ENCODE measurements around the gene SIL1. TPM values are rescaled to one million over a fixed set of nuclear protein-coding genes. Genes with fewer than 3 reads are reported as not detected.
A peak's percentile ranks its signal among the peaks of the same experiment; 100 is the strongest.

Gene SIL1
- total and polyA plus RNA-seq, 2 experiments from 2014 or later: 78.8 to 89.8 TPM

DNA sequence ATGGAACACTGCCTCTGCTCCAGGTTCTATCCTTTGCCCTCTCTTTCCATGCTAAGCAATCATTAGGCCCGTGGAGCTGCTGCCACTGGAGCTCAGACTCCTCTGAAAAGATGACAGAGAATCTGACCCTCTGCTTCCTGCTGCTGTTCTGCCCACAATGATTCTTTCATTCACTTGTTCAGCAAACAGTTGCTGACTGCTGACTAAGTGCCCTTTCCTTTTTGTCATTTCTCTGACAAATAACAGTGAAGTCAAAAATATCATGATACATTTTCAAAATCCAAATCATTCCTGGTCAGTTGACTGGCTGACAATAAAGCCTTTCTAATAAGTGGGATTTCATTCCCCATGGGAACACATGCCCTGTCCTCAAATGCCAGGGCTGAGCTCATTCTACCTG, 110.1 kb downstream of the SIL1 start:
- peak; percentile 16 for DNase-seq
- in situ Hi-C loops (cut with MboI): no loop called here
- 74 to 79% methylated on average over 1 of the region's 1 CpG for WGBS, 2 experiments (ENCODE audit: low coverage in 1 of 2, low lambda C conversion rate in 2 of 2, missing lambda C conversion rate in 2 of 2)

DNA sequence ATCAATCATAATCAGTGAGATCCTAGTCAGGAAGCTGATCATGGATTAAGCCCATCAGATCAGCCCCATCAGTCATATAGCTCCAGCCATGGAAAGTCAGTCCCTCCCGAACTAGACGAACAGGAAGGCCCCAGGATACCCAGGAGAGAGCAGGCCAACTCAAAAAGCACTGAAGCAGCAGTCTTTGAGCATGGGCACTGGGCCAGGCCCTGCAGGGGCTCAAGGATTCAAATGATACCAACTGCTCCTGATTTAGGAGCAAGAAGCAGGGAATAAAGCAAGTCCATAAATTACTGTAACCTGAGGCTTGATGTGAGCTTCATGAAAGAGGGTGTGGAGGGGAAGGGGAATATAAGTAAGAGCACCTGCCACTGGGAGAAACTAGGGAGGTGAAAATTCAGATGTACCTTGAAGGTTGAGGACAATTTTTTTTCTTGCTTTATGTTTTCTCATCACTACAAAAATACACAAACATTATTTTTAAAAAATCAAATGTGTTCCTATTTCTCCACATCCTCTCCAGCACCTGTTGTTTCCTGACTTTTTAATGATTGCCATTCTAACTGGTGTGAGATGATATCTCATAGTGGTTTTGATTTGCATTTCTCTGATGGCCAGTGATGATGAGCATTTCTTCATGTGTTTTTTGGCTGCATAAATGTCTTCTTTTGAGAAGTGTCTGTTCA, 115.2 kb downstream of the SIL1 start:
- WGBS, 2 experiments (ENCODE audit: low coverage in 1 of 2, low lambda C conversion rate in 2 of 2, missing lambda C conversion rate in 2 of 2): 91 to 100% methylated on average over 2 of the region's 2 CpGs
- Histone ChIP-seq H3K79me2 (ENCODE audit: insufficient read depth) (peaks cover 1% of the 10 kb centered on the region), H3K9me3 (ENCODE audit: low read depth) (no peaks in the 10 kb centered on the region), H2AFZ (no peak overlapping the region), H3K9me2 (ENCODE audit: insufficient read depth) (no peaks in the 10 kb centered on the region), H3K4me1 (ENCODE audit: insufficient read depth) (no peaks in the 10 kb centered on the region), H4K20me1 (ENCODE audit: insufficient read depth) (no peaks in the 10 kb centered on the region), H3K4me3 (no peak overlapping the region), H3K36me3 (ENCODE audit: low read depth) (no peaks in the 10 kb centered on the region), H3K27me3 (replicated peaks; ENCODE audit: insufficient read depth) (no peaks in the 10 kb centered on the region), H3K27ac (no peak overlapping the region), H3K4me2 (ENCODE audit: unreplicated experiment) (no peak overlapping the region), H3K9ac (no peak overlapping the region), H3F3A (ENCODE audit: insufficient read depth) (no peaks in the 10 kb centered on the region)
- in situ Hi-C loops (cut with MboI): no loop called here
- DNase-seq: no peak
- TF ChIP-seq EZH2 (IDR thresholded peaks at IDR 0.05; ENCODE audit: insufficient read depth, poor library complexity, severe bottlenecking) (no peak), EZH2phosphoT487 (IDR thresholded peaks at IDR 0.05; ENCODE audit: insufficient read depth, low read depth) (no peak)

More for the DNA sequence above, 110.1 kb downstream of the SIL1 start:
- no peaks in the 10 kb centered on the region for H3K9me2 ChIP-seq (ENCODE audit: insufficient read depth)
- TF ChIP-seq EZH2phosphoT487 (IDR thresholded peaks at IDR 0.05; ENCODE audit: insufficient read depth, low read depth) (no peak), EZH2 (IDR thresholded peaks at IDR 0.05; ENCODE audit: insufficient read depth, poor library complexity, severe bottlenecking) (no peak)
- H3K27ac ChIP-seq: no peak overlapping the region
- no peaks in the 10 kb centered on the region for H3K36me3 ChIP-seq (ENCODE audit: low read depth)
- no peak overlapping the region for H3K9ac ChIP-seq
- H3F3A ChIP-seq (ENCODE audit: insufficient read depth): no peaks in the 10 kb centered on the region
- no peak overlapping the region for H2AFZ ChIP-seq
- H3K4me3 ChIP-seq: no peak overlapping the region
- no peak overlapping the region for H3K4me2 ChIP-seq (ENCODE audit: unreplicated experiment)
- no peaks in the 10 kb centered on the region for H3K4me1 ChIP-seq (ENCODE audit: insufficient read depth)
- no peaks in the 10 kb centered on the region for H3K27me3 ChIP-seq (replicated peaks; ENCODE audit: insufficient read depth)
- H3K9me3 ChIP-seq (ENCODE audit: low read depth): no peaks in the 10 kb centered on the region
- H4K20me1 ChIP-seq (ENCODE audit: insufficient read depth): no peaks in the 10 kb centered on the region
- no peaks in the 10 kb centered on the region for H3K79me2 ChIP-seq (ENCODE audit: insufficient read depth)

DNA sequence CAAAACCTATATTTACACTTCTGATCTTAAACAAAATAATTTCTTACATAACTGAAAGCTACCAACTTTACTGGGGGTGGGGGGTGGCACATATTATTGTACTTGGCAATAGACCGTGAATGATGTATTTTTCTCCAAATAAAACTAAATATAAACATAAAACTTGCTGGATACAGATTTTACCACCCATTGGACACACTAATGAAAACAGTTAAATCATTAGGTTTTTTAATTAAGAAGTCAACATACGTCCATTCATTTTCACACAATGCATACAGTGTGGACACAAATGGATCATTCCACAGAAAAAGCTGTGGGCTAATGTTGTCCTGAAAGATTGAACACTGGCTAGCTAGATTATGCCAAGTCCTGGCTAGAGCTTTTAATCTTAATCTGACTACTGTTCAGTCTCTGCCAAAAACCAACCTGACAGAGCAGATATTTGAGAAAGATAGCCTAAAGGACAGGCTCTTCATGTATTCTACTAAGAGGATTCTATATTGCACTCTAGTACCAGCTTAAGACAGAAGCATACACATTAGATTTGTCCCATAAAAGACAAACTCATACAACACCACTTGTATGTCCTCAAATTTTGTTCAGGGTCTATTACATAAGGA, 118.1 kb downstream of the SIL1 start:
- no peak for DNase-seq

DNA sequence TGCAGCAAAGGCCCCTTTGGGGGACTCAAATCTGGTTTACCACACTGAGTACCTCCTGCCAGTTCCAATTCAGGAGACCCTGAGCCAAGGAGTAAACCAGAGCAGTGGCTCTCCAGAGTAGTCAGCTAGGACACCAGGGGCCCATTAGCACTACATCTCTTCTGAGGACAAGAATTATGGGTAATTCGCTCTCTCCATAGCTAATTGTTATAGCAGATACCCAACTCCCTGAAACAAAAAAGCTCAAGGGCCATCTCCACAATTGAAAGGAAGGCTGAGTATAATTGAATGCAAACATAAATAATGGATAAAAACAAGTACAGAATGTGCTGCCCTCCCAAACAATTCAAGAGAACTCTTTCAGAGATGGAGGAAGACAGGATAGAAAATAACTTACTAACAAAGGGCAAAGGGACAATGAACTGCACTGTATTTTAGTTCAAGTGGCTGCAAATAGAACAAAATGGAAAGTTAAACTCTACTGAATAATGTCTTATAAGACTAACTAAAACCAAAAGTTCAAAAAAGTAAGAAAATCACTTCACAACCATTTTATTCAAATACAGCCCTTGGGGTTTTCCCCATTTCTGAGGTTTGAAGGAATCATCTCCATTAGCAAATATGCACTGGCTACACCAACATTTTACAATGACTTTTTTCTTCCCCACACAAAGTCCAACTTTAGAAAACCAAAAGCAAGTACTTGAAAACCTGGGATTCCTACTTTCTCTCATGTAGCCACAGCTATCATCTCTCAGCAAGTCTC, 118.8 kb downstream of the SIL1 start:
- Histone ChIP-seq H3K79me2 (ENCODE audit: insufficient read depth) (peaks cover 12% of the 10 kb centered on the region), H3K4me3 (no peak overlapping the region), H4K20me1 (ENCODE audit: insufficient read depth) (no peaks in the 10 kb centered on the region), H3K9me3 (ENCODE audit: low read depth) (no peaks in the 10 kb centered on the region), H3K9ac (no peak overlapping the region), H3K27me3 (replicated peaks; ENCODE audit: insufficient read depth) (no peaks in the 10 kb centered on the region), H3F3A (ENCODE audit: insufficient read depth) (peaks cover 7% of the 10 kb centered on the region; the same call in 1 of the 2 replicates), H2AFZ (no peak overlapping the region), H3K27ac (no peak overlapping the region), H3K36me3 (ENCODE audit: low read depth) (no peaks in the 10 kb centered on the region), H3K9me2 (ENCODE audit: insufficient read depth) (no peaks in the 10 kb centered on the region), H3K4me1 (ENCODE audit: insufficient read depth) (peaks cover 10% of the 10 kb centered on the region; the same call in 1 of the 2 replicates), H3K4me2 (ENCODE audit: unreplicated experiment) (no peak overlapping the region)
- in situ Hi-C loops (cut with MboI): no loop called here
- no peak for DNase-seq
- 95 to 97% methylated on average over 1 of the region's 1 CpG for WGBS, 2 experiments (ENCODE audit: low coverage in 1 of 2, low lambda C conversion rate in 2 of 2, missing lambda C conversion rate in 2 of 2)
- TF ChIP-seq EZH2phosphoT487 (IDR thresholded peaks at IDR 0.05; ENCODE audit: insufficient read depth, low read depth) (no peak), EZH2 (IDR thresholded peaks at IDR 0.05; ENCODE audit: insufficient read depth, poor library complexity, severe bottlenecking) (no peak)

More for the DNA sequence above, 118.1 kb downstream of the SIL1 start:
- TF ChIP-seq EZH2 (IDR thresholded peaks at IDR 0.05; ENCODE audit: insufficient read depth, poor library complexity, severe bottlenecking) (no peak), EZH2phosphoT487 (IDR thresholded peaks at IDR 0.05; ENCODE audit: insufficient read depth, low read depth) (no peak)
- Histone ChIP-seq H3K36me3 (ENCODE audit: low read depth) (no peaks in the 10 kb centered on the region), H3K79me2 (ENCODE audit: insufficient read depth) (peaks cover 12% of the 10 kb centered on the region), H4K20me1 (ENCODE audit: insufficient read depth) (no peaks in the 10 kb centered on the region), H3K4me2 (ENCODE audit: unreplicated experiment) (no peak overlapping the region), H2AFZ (no peak overlapping the region), H3F3A (ENCODE audit: insufficient read depth) (peaks cover 7% of the 10 kb centered on the region; the same call in 1 of the 2 replicates), H3K27me3 (replicated peaks; ENCODE audit: insufficient read depth) (no peaks in the 10 kb centered on the region), H3K9ac (no peak overlapping the region), H3K9me2 (ENCODE audit: insufficient read depth) (no peaks in the 10 kb centered on the region), H3K27ac (no peak overlapping the region), H3K9me3 (ENCODE audit: low read depth) (no peaks in the 10 kb centered on the region), H3K4me1 (ENCODE audit: insufficient read depth) (peaks cover 10% of the 10 kb centered on the region; the same call in 1 of the 2 replicates), H3K4me3 (no peak overlapping the region)
- in situ Hi-C loops (cut with MboI): no loop called here
- WGBS, 2 experiments (ENCODE audit: low coverage in 1 of 2, low lambda C conversion rate in 2 of 2, missing lambda C conversion rate in 2 of 2): 81 to 92% methylated on average over 2 of the region's 2 CpGs
